NCI-H1930 (cell line): ENCODE results near the gene AGO1.
A peak's percentile ranks its signal among the peaks of the same experiment; 100 is the strongest.

Experiments used
- DNase-seq, 2 experiments: peaks; one replicate each; lab custom pipeline; 2025; lab: John Stamatoyannopoulos, UW

AGO1 gene

GRCh38 chr1:35882945-35883634 lies at the start of gene AGO1:
TSS of gene AGO1 (plus strand) at chr1:35883209. CDS start at chr1:35883422, 213 bp downstream.
- DNase-seq: peak; percentile 89 to 92

GRCh38 chr1:35833395-35833794 lies 49.6 kb upstream of the AGO1 start:
- DNase-seq: no peak

GRCh38 chr1:35834218-35834617 lies 48.8 kb upstream of the AGO1 start:
- no peak for DNase-seq

GRCh38 chr1:35835398-35835797 lies 47.6 kb upstream of the AGO1 start:
- DNase-seq: no peak

GRCh38 chr1:35836734-35837133 lies 46.3 kb upstream of the AGO1 start:
- no peak for DNase-seq

- DNase-seq: no peak
Measured at GRCh38 chr1:35838693-35839245, 44.2 kb upstream of the AGO1 start.

GRCh38 chr1:35844826-35845225 lies 38.2 kb upstream of the AGO1 start:
- no peak for DNase-seq

- no peak for DNase-seq
Measured at GRCh38 chr1:35845766-35846165, 37.2 kb upstream of the AGO1 start.

- DNase-seq: no peak
Measured at GRCh38 chr1:35847935-35848565, 35.0 kb upstream of the AGO1 start.

- DNase-seq: no peak
Measured at GRCh38 chr1:35850051-35850450, 33.0 kb upstream of the AGO1 start.

- no peak for DNase-seq
Measured at GRCh38 chr1:35850716-35851115, 32.3 kb upstream of the AGO1 start.

GRCh38 chr1:35851132-35851869 lies 31.7 kb upstream of the AGO1 start:
- no peak for DNase-seq

- DNase-seq: no peak
Measured at GRCh38 chr1:35852241-35852640, 30.8 kb upstream of the AGO1 start.

- DNase-seq: peak; percentile 68 to 81
Measured at GRCh38 chr1:35854989-35855700, 27.9 kb upstream of the AGO1 start.

GRCh38 chr1:35856964-35857363 lies 26.0 kb upstream of the AGO1 start:
- no peak for DNase-seq

GRCh38 chr1:35857830-35858229 lies 25.2 kb upstream of the AGO1 start:
- DNase-seq: no peak

- no peak for DNase-seq
Measured at GRCh38 chr1:35860696-35861095, 22.3 kb upstream of the AGO1 start.

GRCh38 chr1:35863136-35863535 lies 19.9 kb upstream of the AGO1 start:
- no peak for DNase-seq

- no peak for DNase-seq
Measured at GRCh38 chr1:35863881-35864625, 19.0 kb upstream of the AGO1 start.

- no peak for DNase-seq
Measured at GRCh38 chr1:35864813-35865212, 18.2 kb upstream of the AGO1 start.

GRCh38 chr1:35866991-35867390 lies 16.0 kb upstream of the AGO1 start:
- DNase-seq: no peak
